GM21528 (cell line): Measurements from ENCODE around the gene RASA2.

ENCODE experiments used
- ATAC-seq: cut with Tn5 transposase; IDR thresholded peaks from one replicate; pipeline ENCODE4 v1.9.1; 2021; ENCODE audit warnings: mild to moderate bottlenecking, moderate library complexity; ENCODE audit not compliant: unreplicated experiment, low FRiP score

Gene RASA2

GRCh38 chr3:141629976-141630375 lies 143.1 kb downstream of the RASA2 start:
- ATAC-seq, result no peak

- no peak for ATAC-seq
Observed at GRCh38 chr3:141632779-141633374, 146.1 kb downstream of the RASA2 start.

DNA sequence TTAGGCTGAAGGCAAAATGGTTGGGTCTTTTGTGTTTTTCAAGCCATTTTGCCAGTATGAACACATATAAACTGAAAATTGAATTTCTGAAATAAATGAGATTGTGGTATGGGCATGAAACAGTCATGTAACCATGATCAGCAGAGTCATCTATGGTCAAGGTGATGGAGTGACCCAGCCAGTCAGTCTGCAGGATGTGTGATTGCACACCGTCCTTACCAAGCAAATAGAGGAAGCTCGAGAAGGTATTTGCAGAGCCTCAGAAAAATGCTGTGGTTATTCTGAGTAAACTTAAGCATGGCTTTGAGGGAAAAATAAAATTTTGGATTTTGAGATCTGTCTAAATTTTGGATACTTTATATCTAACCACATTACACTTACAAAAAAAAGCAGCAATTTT lies 155.4 kb downstream of the RASA2 start:
- no peak for ATAC-seq

- no peak for ATAC-seq
Observed at GRCh38 chr3:141643391-141643790, 156.6 kb downstream of the RASA2 start.

- no peak for ATAC-seq
Observed at GRCh38 chr3:141643796-141644195, 157.0 kb downstream of the RASA2 start.

DNA sequence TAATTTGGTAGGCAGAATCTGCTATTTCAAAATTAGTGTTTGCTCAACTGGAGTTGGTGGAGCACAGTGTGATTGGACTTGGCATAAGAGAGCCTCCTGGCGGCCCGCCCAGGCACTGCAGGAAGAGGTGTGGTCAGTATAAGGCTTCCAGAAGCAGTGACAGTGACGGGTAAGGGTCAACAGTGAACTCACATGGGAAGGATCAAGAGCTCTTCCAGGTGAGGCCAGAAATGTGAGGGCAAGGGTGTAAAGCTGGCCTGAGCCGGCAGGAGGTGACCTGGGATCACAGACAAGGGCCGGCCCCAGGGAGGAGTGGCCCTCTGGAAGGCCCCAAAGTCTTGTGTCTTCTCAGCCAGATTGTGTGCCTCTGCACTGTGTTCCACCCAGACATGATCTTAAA lies 158.1 kb downstream of the RASA2 start:
- no peak for ATAC-seq

DNA sequence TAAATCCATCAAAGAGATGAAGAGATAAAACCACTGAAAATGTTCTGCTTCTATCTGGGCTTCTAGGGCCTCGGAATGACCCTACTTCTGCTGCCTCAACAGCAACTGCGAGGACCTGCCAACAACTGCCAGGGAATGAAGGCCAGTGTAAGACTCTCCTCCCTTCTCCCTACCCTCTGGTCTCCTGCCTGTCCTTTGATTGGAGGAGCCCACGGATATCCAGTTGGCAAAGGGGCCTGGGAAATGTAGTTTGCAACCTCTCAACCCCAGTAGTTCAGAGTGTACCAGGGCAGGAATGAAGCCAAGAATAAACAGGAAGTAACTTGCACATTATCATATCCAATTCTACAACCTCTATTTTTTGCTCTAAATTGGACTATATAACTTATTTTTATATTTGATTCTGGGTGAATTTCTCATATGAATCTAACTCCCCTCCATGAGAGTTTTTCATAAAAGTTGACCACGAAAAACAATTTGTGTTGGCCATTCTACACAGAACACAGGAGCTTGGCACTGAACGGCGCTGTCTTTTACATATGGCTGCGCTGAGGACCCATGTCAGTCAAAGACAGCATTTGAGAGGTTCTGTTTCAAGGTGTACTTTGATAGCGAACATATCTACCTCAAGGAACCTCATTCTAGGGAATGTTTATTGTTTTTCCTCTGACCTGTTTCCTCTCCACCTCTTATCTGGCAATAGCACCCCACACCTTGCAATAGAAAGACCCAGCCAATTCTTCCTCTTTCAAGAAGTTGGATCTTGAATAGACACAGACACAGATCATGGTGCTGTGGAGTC lies 160.1 kb downstream of the RASA2 start:
- ATAC-seq, result no peak

GRCh38 chr3:141647562-141647915 lies 160.7 kb downstream of the RASA2 start:
- ATAC-seq, result no peak

- ATAC-seq, result no peak
Observed at GRCh38 chr3:141648055-141648910, 161.5 kb downstream of the RASA2 start.

- ATAC-seq, result no peak
Observed at GRCh38 chr3:141649871-141650270, 163.0 kb downstream of the RASA2 start.

- ATAC-seq, result no peak
Observed at GRCh38 chr3:141650783-141651182, 164.0 kb downstream of the RASA2 start.

GRCh38 chr3:141651409-141651808 lies 164.6 kb downstream of the RASA2 start:
- ATAC-seq, result no peak

DNA sequence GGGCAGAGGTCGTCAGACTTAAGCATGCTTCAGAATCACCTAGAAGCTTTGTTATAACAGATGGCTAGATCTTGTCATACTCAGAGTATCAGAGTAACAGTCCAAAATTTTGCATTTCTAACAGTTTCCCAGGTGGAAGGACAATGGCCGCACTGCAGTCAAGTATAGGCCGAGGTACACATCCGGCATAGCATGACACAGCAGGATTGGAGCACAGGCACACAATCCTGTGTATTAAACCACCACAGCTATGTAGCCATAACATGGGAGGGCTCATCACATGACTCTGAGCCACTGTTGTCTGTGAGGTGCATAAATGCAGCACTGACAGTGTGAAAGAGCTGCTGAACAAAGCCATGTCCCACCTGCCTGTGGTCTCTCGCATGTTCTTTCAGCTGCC lies 165.5 kb downstream of the RASA2 start:
- ATAC-seq, result no peak

GRCh38 chr3:141653847-141654246 lies 167.0 kb downstream of the RASA2 start:
- no peak for ATAC-seq

- ATAC-seq, result no peak
Observed at GRCh38 chr3:141655801-141656200, 169.0 kb downstream of the RASA2 start.

- ATAC-seq, result no peak
Observed at GRCh38 chr3:141656771-141657170, 169.9 kb downstream of the RASA2 start.

- no peak for ATAC-seq
Observed at GRCh38 chr3:141657516-141657915, 170.7 kb downstream of the RASA2 start.

DNA sequence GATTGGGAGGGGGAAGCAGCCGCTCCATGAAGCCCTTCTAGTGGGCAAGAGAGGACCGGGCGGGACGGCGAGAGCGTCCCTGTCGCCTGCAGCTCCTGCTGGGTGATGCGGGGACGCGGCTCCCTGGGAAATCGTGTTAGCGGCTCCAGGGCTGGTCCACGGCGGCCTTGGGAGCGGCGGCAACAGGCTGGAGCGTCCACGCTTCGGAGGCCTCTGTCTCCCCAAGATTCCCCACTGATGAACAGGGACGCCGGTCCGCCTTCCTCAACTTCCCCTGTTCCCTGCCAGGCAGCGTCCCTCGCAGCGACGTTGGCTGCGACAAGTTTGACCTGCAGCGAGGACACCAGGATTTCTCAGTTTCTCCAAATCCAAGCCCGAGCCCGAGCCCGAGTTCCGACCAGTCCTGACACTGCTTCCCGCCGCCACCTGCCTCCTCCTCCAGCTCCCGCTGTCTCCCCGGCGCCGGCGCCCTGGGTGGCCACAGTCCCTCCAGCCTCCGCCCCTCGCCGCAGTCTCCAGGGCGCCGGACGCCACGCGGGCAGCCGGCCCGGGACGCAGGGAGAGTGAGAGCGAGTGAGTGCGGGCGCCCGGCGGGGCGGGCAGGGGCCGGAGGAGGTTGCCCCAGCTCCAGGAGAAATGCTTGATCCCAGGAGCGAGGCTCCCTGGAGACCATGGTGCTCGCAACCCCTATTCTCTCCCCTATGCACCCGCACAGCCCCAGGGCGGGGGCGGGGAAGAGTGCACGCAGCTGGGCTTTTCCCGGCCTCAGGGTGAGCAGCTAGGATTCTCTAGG lies 173.2 kb downstream of the RASA2 start:
- no peak for ATAC-seq

- ATAC-seq, result no peak
Observed at GRCh38 chr3:141660614-141660947, 173.8 kb downstream of the RASA2 start.

DNA sequence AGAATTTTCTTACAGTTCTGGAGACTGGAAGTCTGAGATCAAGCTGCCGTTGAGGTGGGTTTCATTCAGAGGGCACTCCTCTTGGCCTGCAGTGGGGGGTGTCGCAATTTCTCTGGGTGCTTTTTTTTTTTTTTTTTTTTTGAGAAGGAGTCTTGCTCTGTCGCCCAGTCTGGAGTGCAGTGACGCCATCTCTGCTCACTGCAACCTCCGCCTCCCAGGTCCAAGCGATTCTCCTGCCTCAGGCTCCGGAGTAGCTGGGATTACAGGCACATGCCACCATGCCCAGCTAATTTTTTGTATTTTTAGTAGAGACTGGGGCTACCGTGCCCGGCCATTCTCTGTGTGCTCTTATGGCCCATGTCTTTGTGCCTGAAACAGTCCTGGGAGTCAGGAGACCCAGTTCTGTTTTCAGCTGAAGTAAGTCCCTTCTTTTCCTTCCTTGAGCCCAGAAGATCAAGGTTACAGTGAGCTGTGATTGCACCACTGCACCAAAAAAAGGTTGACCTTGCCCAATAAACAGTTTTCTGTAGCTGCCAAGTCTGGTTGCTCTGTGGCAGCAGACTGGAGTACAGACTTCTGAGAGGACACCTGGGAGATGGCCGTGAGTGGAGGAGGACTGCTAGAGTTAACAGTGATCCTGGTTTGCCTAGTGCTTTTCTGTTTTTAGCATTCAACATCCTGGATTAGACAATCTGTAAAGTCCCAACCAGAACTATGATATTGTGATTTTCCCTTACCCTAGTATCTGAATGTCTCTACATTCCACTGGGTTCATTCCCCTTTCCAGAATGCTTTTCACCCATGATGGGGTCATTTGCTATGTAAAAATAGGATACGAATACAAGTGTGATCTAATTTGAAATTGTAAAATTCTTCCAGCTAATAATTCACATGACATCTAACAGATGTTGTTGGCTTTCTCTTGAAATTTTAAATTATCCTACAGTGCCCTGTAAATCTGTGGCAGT lies 174.7 kb downstream of the RASA2 start:
- ATAC-seq, result no peak
